MM.1S (cell line): ENCODE data around the gene FGF12.

Experiments
- CTCF ChIP-seq: fragments of 300-600 bp; sonication (generic); IDR thresholded peaks from 2 replicates; pipeline ENCODE4 v1.5.1; 2016; ENCODE audit warnings: antibody characterized with exemption, low read length, mixed read lengths
- EZH2 ChIP-seq: fragments of 300-600 bp; sonication (generic); optimal IDR thresholded peaks from 2 replicates; pipeline ENCODE3; 2017; ENCODE audit warnings: low read depth, mild to moderate bottlenecking, antibody characterized with exemption, low read length, mixed read lengths
- EZH2phosphoT487 ChIP-seq: fragments of 300-600 bp; sonication (generic); IDR thresholded peaks from 2 replicates; pipeline ENCODE4 v1.6.1; 2018; ENCODE audit warnings: antibody characterized with exemption, low read length

GRCh38 chr3:192482391-192482790, 244.9 kb downstream of the FGF12 start:
- no peak for TF ChIP-seq CTCF
- no peak for TF ChIP-seq EZH2
- no peak for TF ChIP-seq EZH2phosphoT487
